ENCODE measurements around the gene SLC37A3.

Gene SLC37A3

GRCh38 chr7:140308060-140308459 lies 90.3 kb downstream of the SLC37A3 start:
- DNase-seq, result no peak

DNA sequence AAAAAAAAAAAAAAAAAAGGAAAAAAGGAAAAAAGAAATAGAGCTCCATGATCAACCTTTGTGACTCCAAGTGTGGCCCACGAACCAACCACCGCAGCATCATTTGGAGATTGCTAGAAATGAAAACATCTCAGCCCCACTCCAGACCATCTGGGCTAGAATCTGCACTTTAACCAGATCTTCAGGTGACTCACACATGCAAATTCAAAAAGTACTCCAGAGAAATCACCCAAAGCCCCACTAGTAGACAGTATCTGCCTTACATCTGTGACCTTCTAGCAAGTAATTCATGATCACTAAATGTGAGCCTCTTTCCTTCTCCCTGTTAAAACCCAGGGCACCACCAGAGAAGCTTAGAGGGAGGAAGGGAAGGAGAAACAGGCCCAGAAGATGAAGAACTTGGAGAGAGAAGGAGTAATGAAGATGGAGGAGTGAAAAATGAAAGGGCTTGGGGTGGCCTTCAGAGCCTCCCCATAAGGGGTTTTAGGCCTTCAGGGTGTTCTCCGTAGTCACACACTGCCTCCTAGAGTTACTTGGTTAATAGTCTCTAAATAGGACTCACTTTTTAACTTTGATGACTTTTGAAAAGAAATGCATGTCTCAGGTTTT lies 94.0 kb downstream of the SLC37A3 start:
- peak; percentile 61 for DNase-seq

- no peak for DNase-seq
These were observed 97.8 kb downstream of the SLC37A3 start for GRCh38 chr7:140300243-140301136.

GRCh38 chr7:140298213-140298612 lies 100.1 kb downstream of the SLC37A3 start:
- DNase-seq, result no peak

GRCh38 chr7:140297192-140297591 lies 101.1 kb downstream of the SLC37A3 start:
- DNase-seq, result no peak

DNA sequence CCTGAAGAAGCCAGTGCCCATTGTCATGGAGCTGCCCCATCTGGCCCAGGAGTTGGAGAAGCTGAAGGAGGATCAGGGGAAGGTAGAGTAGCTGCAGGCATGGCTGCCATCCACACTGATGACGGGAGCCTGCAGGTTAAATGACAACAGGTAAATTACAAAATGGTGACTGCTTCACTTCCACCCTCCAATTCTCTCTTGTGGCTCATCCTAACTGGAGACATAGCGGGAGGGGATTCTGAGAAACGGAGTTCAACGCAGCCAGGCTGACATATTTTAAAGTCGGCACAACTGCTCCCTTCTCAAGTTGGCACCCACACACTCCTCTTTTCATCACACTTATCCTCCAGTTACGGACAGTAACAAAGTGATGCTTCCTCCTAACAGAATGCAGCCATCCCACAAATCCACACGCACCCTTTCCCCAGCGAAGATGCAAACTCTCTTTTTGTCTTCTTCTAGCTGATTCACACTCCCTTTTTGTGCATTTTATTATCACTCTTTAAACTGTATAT lies 103.0 kb downstream of the SLC37A3 start:
- no peak for DNase-seq

DNA sequence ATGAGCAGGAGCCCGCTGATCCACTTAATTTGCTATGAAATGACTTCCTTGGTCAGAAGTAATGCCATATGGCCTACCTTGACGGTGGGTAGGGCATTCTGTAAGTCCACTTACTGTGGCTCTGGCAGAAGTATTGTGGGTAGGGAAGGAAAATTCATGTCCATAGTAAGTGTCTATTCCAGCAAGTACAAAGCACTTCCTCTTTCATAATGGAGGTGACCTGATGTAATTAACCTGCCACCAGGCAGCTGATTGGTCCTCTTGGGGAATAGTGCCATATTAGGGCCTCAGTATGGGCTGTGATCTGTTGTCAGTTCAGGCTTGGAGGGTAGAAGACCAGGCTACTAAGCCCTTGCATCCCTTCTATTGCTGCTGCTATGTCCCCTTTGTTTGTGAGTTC lies 103.9 kb downstream of the SLC37A3 start:
- no peak for DNase-seq

DNA sequence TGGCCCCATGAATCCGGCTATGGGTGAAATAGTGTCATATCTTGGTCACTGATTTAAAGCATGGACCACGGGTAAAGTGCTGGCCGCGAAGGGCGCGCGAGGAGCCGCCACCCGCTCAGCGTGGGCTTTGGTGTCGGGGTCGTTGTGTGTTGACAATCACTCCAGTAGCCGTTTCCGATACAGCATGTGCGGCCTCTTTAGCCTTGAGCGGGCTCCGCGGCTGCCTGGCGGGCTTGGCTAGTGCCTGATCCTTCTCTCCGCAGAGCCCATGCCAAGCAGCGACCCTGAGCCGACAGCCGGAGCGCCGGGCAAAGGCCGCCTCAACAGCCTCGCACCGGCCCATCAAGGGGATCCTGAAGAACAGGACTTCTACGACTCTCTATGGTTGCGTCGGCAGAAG lies 105.9 kb downstream of the SLC37A3 start:
- no peak for DNase-seq

DNA sequence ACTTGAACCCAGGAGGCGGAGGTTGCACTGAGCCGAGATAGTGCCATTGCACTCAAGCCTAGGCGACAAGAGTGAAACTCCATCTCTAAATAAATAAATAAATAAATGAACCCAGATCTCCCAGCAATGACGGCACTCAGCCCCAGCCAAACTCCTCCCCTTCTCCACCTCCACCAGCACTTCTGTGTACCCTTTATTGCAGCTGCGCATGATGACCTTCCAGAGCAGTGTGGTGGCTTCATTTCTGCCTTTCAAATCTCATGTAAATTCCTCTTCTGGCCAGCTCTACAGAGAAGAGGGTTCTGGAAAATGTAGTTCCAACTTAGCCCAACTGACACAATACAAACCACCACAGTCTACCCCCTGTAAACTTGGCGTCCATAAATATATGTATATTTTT lies 108.5 kb downstream of the SLC37A3 start:
- DNase-seq, result no peak

- DNase-seq, result no peak
These were observed 110.3 kb downstream of the SLC37A3 start for GRCh38 chr7:140287988-140288387.

DNA sequence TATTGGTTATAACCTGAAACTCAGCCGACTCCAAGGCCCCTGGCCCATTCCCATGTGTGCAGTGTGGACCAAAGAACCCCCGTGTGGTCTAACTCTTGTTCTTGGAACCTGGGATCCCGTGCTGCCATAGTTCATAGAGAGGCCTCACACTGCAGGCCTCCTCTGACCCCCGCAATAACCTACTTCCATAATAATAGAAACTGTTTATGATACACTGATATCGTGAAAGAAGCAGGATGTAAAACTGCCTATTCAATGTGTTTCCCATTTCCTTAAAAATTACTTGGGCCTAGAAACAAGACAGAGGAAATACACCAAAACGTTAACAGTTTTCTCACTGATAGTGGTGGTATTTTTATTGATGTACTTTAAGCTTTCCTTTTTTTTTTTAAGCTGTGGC lies 112.4 kb downstream of the SLC37A3 start:
- DNase-seq, result no peak

GRCh38 chr7:140284062-140284461 lies 114.3 kb downstream of the SLC37A3 start:
- no peak for DNase-seq
